AG10803 (cell line): ENCODE measurements around the gene ABI1.
A peak's percentile ranks its signal among the peaks of the same experiment; 100 is the strongest.
"Not testable (repeated sequence)": the region's sequence is repeated elsewhere in the genome, so short reads cannot be mapped to it uniquely, and the experiment has no call there.

ENCODE experiments used
- DNase-seq: peaks from one replicate; pipeline ENCODE4 v3.0.0; 2010; ENCODE audit warnings: low read depth
- H3K4me3 ChIP-seq: 2 replicates; pipeline ENCODE4 v1.5.1; 2011; ENCODE audit warnings: mild to moderate bottlenecking, low read length, control low read depth
- CTCF ChIP-seq: conservative IDR thresholded peaks from 2 replicates; pipeline ENCODE4 v1.5.1; 2011; ENCODE audit warnings: mild to moderate bottlenecking, low read length, control low read depth, inconsistent platforms

ABI1 gene

DNA sequence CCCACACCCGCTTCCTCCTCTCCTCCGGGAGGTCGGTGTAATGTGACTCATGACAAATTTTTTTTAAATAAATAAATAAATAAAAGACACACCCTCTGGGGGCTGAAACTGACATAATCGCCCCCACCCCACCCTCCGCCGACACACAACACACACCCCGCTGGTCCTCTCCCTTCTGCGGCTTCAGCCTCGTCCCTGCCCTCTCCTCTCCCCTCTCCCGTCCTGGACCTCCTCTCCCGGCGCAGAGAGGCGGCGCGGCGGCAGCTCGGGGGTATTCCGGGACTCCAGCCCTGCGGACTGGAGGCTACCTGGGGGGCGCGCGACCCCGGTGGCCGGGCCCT lies 686 bp downstream of the ABI1 start:
- peak; percentile 75 for DNase-seq
- TF ChIP-seq CTCF: no peak
- H3K4me3 ChIP-seq: peak overlapping the region; percentile 92

DNA sequence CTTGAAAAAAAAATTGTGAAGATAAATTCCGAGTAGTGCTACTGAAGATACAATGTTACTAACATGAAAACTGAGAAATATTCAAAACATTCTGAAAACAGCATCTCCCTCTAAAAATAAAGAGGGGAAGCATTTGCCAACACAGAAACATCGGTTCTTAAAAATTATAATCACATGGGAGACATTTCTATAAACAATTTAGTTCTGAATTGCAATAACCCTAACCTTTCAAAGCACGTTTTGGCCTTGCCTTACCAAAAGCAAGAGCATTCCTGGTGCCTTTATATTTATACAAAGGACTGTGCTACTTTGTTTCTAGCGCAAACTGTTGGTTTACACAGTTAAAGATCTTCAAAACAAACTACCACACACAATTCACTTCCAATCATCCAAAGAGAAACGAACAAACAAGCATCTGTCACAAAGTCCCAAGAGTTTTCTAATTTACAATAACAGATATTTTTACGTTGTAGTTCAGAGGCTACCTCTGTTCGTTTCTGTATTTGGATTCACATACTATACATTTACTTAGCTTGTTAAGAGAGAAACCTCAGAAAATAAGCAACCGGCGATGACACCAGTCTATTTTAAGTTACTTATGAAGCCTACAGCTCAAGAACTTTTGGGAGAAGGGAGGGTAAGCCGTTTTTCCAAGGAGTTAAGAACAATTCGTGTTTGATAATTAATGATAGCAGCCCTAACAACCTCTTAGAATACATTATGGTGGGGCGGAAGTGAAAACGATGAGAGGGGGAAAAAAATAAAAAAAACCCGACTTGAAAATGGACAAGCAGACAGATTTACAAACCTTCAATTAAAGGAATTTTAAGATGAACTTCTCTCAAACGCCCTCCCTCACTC lies 1.3 kb downstream of the ABI1 start:
- TF ChIP-seq CTCF: no peak
- DNase-seq: peak; percentile 12

DNA sequence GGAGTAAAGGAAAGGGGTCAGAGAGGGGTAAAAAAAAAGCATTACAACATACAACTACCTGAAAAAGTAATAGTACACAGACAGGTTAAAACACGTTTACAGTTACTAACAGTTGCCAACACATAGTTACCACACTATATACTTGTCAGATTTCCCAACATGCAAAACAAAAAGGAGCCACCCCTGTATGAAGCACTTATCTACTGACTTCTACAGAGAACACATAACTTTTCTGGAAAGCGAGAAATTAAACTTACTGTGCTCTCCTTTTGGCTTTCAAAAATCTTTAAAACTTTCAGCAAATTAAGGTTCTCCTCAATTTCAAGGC lies 2.1 kb downstream of the ABI1 start:
- DNase-seq: no peak
- peak overlapping the region; percentile 92 for H3K4me3 ChIP-seq
- no peak for TF ChIP-seq CTCF

More for the DNA sequence above, 1.3 kb downstream of the ABI1 start:
- H3K4me3 ChIP-seq: peak overlapping the region; percentile 92

GRCh38 chr10:26857991-26858706 lies 2.6 kb downstream of the ABI1 start:
- peak; percentile 29 for DNase-seq
- H3K4me3 ChIP-seq: peak overlapping the region; percentile 92
- no peak; the same call in 1 of the 2 replicates for TF ChIP-seq CTCF

GRCh38 chr10:26857553-26857952 lies 3.2 kb downstream of the ABI1 start:
- not testable (repeated sequence) for H3K4me3 ChIP-seq, DNase-seq

GRCh38 chr10:26855186-26855585 lies 5.6 kb downstream of the ABI1 start:
- no peak for TF ChIP-seq CTCF
- H3K4me3 ChIP-seq: no peak overlapping the region
- peak; percentile 33 for DNase-seq

- no peak overlapping the region for H3K4me3 ChIP-seq
- DNase-seq: peak; percentile 38
- no peak for TF ChIP-seq CTCF
Measured at GRCh38 chr10:26854524-26854923, 6.2 kb downstream of the ABI1 start.
